Spinal cord (tissue), 10 donors: ENCODE measurements around the gene DIS3L2. TPM values are rescaled to one million over a fixed set of nuclear protein-coding genes. Genes with fewer than 3 reads are reported as not detected.
A peak's percentile ranks its signal among the peaks of the same experiment; 100 is the strongest.

Experiments used
- DNase-seq, 6 donors: peaks; one replicate each; pipeline versions ENCODE4 v3.0.0 to v3.0.0-alpha.2; 2013 to 2015; ENCODE audit warnings: low spot score in 6 of 6, low read depth in 4 of 6
- H3K27ac ChIP-seq: one replicate; pipeline ENCODE4 v1.5.1; 2013; ENCODE audit warnings: low read depth, low read length, control low read depth
- H3K27me3 ChIP-seq: one replicate; pipeline ENCODE4 v1.6.1; 2013; ENCODE audit warnings: low read length; ENCODE audit not compliant: control insufficient read depth, insufficient read depth
- H3K36me3 ChIP-seq: one replicate; pipeline ENCODE4 v1.6.1; 2013; ENCODE audit warnings: low read length; ENCODE audit not compliant: control insufficient read depth, insufficient read depth
- H3K4me1 ChIP-seq: one replicate; pipeline ENCODE4 v1.6.1; 2013; ENCODE audit warnings: low read length; ENCODE audit not compliant: control insufficient read depth, insufficient read depth
- H3K4me3 ChIP-seq: one replicate; pipeline ENCODE4 v1.5.1; 2013; ENCODE audit warnings: low read depth, low read length, control low read depth
- H3K9me3 ChIP-seq: one replicate; pipeline ENCODE4 v1.6.1; 2013; ENCODE audit warnings: low read length; ENCODE audit not compliant: control insufficient read depth, insufficient read depth
- WGBS: methylation state at CpG from one replicate; pipeline ENCODE4 v1.1.5; 2013; ENCODE audit warnings: missing lambda C conversion rate; ENCODE audit not compliant: insufficient coverage; 5-methylcytosine and 5-hydroxymethylcytosine counted together
- long read RNA-seq, 4 donors: transcript quantifications; one replicate each; lab custom pipeline, GENCODE V29; 2026
- polyA plus RNA-seq, 2 donors: library from polyadenylated mRNA; unstranded; fragments of 120-200 nt; gene quantifications; one replicate each; pipeline ENCODE4 v1.2.1, GENCODE V29; 2013; ENCODE audit not compliant: insufficient read length in 2 of 2
- total RNA-seq, 2 donors: library from RNA; depleted of rRNA in 1 of 2; stranded (reverse); fragments of 120-200 nt in 1 of 2; fragments of >200 nt in 1 of 2; gene quantifications; one replicate each; pipeline versions ENCODE4 v1.2.3 to v1.2.4, GENCODE V29; 2013 to 2014
- donor health status: healthy.

The DIS3L2 gene, protein sequence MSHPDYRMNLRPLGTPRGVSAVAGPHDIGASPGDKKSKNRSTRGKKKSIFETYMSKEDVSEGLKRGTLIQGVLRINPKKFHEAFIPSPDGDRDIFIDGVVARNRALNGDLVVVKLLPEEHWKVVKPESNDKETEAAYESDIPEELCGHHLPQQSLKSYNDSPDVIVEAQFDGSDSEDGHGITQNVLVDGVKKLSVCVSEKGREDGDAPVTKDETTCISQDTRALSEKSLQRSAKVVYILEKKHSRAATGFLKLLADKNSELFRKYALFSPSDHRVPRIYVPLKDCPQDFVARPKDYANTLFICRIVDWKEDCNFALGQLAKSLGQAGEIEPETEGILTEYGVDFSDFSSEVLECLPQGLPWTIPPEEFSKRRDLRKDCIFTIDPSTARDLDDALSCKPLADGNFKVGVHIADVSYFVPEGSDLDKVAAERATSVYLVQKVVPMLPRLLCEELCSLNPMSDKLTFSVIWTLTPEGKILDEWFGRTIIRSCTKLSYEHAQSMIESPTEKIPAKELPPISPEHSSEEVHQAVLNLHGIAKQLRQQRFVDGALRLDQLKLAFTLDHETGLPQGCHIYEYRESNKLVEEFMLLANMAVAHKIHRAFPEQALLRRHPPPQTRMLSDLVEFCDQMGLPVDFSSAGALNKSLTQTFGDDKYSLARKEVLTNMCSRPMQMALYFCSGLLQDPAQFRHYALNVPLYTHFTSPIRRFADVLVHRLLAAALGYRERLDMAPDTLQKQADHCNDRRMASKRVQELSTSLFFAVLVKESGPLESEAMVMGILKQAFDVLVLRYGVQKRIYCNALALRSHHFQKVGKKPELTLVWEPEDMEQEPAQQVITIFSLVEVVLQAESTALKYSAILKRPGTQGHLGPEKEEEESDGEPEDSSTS
- 10 to 100 TPM; 29.8 to 32.3 TPM for total RNA-seq
- 10 to 100 TPM; 34.0 to 37.2 TPM for polyA plus RNA-seq
- long read RNA-seq, donor 1, partial matches to known transcripts: 5 of 8 reads
- long read RNA-seq, donor 1, other reads (novel, unspliced or antisense): 0 of 8 reads
- long read RNA-seq, donor 2, partial matches to known transcripts: 6 of 6 reads
- long read RNA-seq, donor 2, other reads (novel, unspliced or antisense): 0 of 6 reads
- long read RNA-seq, donor 3, partial matches to known transcripts: 0 of 1 reads
- long read RNA-seq, donor 3, other reads (novel, unspliced or antisense): 0 of 1 reads
- long read RNA-seq, donor 4, full-length matches to known transcripts: 2 of 2 reads
- long read RNA-seq, donor 4, partial matches to known transcripts: 0 of 2 reads
- long read RNA-seq, donor 4, other reads (novel, unspliced or antisense): 0 of 2 reads

DNA sequence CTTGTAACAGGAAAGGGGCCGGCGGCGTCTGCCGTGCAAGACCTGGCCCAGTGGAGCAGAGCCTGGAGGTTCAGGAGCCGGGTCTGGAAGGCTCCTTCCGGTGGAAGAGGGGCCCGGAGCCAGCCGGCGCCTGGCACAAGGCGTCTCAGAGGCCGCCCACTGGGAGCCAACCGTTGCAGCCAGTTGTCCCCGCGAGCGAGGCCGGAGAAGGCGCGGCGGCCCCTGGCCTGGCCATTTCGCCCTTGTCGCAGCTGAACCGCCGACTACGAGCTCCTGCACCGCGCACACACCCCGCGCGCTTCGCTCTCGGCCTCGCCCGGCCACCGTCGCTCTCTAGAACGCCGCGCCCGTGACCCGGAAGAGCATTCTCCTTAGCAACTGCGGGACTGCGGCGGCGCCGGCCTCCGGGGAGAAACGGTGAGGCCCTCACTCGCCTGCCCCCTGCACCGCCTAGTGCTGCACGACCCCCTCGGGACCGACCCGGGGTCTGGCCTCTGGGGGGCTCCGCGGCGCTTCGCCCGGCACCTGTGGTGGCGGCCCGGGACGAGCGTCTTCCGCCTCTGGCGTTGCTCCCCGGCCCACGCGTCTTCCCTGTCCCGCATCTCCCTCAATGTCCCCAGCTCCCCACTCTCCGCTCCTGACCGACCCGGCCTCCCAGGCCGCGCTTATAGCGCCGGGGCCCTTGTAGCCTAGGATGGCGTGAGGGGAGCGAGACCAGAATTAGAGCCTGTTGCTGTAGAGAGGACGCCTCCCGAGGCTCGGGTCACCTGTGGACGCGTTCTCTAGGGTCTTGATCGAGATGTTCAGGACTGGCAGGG is at the start of gene DIS3L2:
Gene DIS3L2 (plus strand): TSS at position 365 of the 818 bp plus-strand sequence. CDS start 53,215 bp downstream, outside the sequence.
- Histone ChIP-seq H3K27me3 (no peaks in the 10 kb centered on the region), H3K27ac (peak within 1 kb of the TSS; percentile 50), H3K4me1 (peaks cover 14% of the 10 kb centered on the region), H3K4me3 (peak within 1 kb of the TSS; percentile 84), H3K9me3 (no peaks in the 10 kb centered on the region), H3K36me3 (no peaks in the 10 kb centered on the region)
- under 1% methylated on average over 71 of the region's 83 CpGs for WGBS
- peak; percentile 75 to 97 (median 82) for DNase-seq

DNA sequence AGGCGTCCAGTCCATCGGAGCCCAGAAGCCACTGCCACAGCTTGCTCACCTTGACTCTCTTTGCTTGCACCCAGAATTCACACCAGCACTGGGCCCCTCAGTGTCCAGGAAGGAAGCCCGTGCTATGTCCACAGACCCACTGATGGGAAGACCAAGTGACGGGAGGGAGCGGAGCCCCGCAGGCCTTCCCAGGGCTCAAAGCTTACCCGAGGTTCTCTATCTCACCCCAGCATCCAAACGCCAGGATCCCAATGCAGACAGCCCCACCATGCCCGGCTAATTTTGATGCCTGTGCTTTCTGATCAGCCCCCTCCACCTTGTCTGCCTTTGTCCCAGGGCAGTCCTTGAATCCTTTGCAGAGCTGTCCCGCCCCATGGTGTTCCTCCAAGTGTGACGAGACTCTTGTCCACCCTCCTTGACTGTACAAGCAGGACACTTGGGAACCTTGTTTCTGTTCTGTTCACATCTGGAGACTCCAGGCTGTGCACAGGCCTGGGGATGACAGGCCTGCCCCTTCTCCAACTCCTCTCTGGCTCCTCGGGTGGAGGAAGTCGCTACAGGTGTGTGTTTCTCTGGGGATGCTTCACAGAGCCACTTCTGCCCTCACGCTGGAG is 47.3 kb upstream of the DIS3L2 start:
- Histone ChIP-seq H3K4me3 (no peak overlapping the region), H3K4me1 (peaks cover 9% of the 10 kb centered on the region), H3K27ac (no peak overlapping the region), H3K36me3 (no peaks in the 10 kb centered on the region), H3K9me3 (no peaks in the 10 kb centered on the region), H3K27me3 (no peaks in the 10 kb centered on the region)
- no peak for DNase-seq
- WGBS: 90% methylated on average over 12 of the region's 14 CpGs

DNA sequence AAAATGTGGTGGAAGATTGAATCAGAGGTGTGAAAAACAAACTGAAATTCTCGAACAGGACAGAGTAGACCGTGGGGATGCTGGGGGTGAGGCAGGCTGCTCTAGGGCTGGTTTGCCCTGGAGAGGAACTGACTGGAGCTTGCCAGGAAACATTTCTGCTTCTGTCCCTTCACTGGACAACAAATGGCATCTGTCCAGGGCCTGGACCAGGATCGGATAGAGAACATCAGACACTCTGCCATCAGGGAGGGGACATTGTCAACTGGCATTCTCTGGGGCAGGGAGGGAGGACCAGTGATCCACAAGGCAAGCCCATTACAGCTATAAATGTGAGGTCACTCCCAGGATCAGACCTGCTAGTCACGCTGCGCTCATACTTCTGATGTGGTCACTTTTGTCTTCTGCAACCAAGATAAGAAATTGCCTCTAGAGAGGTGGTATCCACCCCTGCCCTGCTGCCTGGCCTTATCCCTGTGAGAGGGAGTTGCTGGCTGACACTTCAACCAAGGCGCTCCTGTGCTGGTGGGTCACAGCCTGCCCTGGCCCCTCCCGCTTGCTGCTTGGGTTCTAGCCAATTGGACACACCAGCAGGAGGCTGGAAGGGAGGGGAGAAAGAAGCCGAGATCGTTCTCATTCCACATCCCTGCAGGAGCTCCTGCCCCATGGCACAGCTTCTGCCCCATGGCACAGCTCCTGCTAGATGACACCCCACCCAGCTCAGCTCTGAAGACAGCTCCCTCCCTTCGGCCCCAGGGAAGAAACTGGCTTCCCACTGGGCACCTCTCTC is 44.0 kb upstream of the DIS3L2 start:
- Histone ChIP-seq H3K9me3 (no peaks in the 10 kb centered on the region), H3K27ac (no peak overlapping the region), H3K27me3 (no peaks in the 10 kb centered on the region), H3K36me3 (peaks cover 5% of the 10 kb centered on the region), H3K4me1 (peaks cover 12% of the 10 kb centered on the region), H3K4me3 (no peak overlapping the region)
- 50% methylated on average over 8 of the region's 10 CpGs for WGBS
- peak in 1 of 6 donors; percentile 60 for DNase-seq

DNA sequence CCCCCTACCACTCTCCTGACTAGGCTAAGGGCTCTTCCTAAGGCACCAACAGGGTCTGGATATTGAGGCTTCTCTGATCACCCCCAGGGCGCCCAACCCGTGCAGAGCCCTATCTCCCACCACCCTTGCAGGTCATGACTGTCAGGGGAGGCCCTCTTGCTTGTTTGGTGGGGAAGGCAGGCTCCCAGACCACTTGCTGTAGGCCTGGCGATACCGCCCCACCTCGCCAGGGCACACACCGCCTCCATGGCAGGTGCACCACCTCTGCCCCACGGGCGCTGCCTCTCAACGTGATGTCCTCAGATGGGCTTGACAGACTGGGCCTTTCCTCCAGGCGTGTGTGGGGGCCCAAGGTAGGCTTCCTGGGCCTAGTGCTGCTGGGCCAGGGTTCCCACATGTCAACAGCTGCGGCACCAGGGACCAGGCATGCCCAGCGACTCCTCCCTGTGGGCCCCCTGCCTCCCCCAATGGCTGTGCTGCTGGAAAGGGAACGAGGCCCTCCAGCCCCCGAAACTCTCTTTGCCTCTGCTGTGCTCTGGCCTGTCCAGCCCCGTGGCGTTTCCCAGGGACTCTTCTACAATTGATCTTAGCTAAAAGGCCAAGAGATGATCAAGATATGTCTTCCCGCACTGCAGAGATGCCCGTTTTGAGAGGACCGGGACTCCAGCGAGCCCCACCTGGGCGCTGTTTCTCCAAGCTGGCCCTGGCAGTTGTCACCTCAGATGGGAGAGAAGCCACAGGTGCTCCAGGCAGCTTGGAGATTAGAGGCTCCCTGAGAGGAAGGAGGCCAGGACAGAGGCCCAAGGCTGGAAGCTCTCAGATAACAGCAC is 42.8 kb upstream of the DIS3L2 start:
- Histone ChIP-seq H3K4me1 (peaks cover 18% of the 10 kb centered on the region), H3K27ac (no peak overlapping the region), H3K36me3 (peaks cover 5% of the 10 kb centered on the region), H3K4me3 (no peak overlapping the region), H3K27me3 (peaks cover 4% of the 10 kb centered on the region), H3K9me3 (no peaks in the 10 kb centered on the region)
- no peak for DNase-seq
- 95% methylated on average over 19 of the region's 21 CpGs for WGBS

DNA sequence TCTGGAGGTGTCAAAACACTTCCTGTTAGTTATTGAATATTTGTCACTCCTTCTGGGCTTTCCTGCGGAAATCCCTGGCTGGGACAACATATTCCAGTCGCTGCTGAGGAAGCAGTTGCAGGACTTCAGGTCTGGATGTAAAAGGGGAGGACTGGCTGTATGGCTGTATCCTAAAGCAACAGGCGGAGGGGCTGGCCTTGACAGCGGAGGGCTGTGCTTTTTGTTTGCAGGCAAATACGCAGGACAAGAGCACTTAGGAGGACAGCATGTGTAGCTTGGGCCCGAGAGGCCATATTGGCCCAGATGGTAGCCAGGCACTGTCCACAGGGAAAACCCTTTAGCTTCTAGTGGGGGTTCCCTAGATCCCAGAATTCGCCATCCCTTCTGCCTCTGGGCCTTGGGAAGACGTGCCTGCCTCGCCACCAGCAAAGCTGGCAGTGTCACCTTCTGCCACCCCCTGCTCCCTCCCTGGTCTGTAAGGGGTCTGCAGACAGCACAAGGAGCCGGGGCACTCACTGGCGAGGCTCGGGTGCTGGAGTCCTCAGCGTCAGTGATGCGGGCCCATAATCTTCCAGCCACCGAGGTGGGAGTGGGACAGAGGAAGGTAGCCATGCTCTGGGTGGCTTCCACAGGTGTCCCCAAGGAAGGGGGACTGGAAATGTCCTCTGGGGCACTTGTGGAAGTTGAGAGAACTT is 42.0 kb upstream of the DIS3L2 start:
- Histone ChIP-seq H3K27ac (no peak overlapping the region), H3K4me3 (no peak overlapping the region), H3K36me3 (peaks cover 11% of the 10 kb centered on the region), H3K9me3 (no peaks in the 10 kb centered on the region), H3K4me1 (peaks cover 26% of the 10 kb centered on the region), H3K27me3 (peaks cover 11% of the 10 kb centered on the region)
- WGBS: 91% methylated on average over 15 of the region's 15 CpGs
- DNase-seq: no peak

DNA sequence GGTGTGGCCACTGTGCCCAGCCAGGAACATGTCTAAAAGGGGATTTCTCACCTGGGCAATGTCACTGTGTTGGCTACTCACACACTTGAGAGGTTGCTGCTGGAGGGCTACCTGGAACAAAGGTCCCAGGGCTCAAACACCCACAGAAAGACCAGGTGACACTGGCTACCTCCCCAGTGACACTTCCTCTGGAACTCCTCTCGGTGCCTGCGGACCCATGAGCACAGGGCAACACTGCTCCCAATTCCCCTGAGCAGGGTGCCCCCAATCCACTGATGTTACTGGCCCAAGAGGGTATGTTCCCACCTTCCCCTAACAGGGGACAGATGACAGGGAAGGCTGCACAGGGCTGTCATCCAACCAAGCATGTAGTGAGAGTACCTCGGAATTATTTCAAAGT is 41.1 kb upstream of the DIS3L2 start:
- peaks cover 33% of the 10 kb centered on the region for H3K4me1 ChIP-seq
- DNase-seq: no peak
- no peaks in the 10 kb centered on the region for H3K9me3 ChIP-seq
- peaks cover 17% of the 10 kb centered on the region for H3K27me3 ChIP-seq
- H3K4me3 ChIP-seq: no peak overlapping the region
- H3K36me3 ChIP-seq: peaks cover 11% of the 10 kb centered on the region
- 90% methylated on average over 2 of the region's 3 CpGs for WGBS
- H3K27ac ChIP-seq: no peak overlapping the region

DNA sequence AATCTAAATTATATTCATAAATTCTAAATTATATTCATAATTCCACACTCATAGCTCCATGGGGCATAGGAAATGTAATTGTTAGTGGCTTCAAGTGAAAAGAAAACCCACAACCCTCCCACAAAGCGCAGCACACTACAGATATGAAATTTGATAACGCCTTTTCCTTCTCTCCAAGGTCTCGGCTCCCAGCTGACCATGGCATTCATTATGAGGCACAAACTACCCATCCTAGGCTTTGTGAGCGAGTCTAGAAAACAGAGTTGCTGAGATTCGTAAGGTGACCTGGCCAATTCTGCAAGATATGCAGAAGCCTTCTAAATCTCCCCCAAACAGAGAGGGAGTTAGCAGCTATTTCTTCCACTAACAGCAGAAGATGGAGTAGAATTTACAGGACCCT is 40.7 kb upstream of the DIS3L2 start:
- WGBS: 83% methylated on average over 1 of the region's 5 CpGs
- Histone ChIP-seq H3K36me3 (peaks cover 11% of the 10 kb centered on the region), H3K27ac (no peak overlapping the region), H3K4me1 (peaks cover 38% of the 10 kb centered on the region), H3K4me3 (no peak overlapping the region), H3K27me3 (peaks cover 18% of the 10 kb centered on the region), H3K9me3 (no peaks in the 10 kb centered on the region)
- peak in 1 of 6 donors; percentile 88 for DNase-seq
